HG03469 (cell line): Measurements from ENCODE around the gene ADAMTS14.
"Not testable (repeated sequence)": the region's sequence is repeated elsewhere in the genome, so short reads cannot be mapped to it uniquely, and the experiment has no call there.

Experiments used
- ATAC-seq: cut with Tn5 transposase; IDR thresholded peaks from one replicate; pipeline ENCODE4 v1.9.1; 2021; ENCODE audit warnings: mild to moderate bottlenecking, moderate library complexity, moderate number of reproducible peaks; ENCODE audit not compliant: unreplicated experiment

The ADAMTS14 gene

DNA sequence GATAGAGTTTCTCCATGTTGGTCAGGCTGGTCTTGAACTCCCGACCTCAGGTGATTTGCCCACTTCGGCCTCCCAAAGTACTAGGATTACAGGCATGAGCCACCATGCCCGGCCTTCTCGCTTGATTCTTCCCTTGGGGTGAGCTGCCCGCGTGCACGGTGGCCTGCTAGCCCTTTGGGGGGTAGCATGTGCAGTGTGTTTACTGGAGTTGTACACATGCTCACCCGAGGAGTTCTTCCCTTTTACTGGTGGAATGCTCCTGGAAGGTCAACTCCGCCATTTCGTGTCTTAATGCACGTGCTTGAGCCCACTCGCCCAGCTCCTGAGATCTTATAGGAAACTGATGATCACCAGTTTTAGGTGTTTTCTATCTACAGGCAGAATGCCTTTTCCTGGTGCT, 17.0 kb upstream of the ADAMTS14 start:
- no peak for ATAC-seq

DNA sequence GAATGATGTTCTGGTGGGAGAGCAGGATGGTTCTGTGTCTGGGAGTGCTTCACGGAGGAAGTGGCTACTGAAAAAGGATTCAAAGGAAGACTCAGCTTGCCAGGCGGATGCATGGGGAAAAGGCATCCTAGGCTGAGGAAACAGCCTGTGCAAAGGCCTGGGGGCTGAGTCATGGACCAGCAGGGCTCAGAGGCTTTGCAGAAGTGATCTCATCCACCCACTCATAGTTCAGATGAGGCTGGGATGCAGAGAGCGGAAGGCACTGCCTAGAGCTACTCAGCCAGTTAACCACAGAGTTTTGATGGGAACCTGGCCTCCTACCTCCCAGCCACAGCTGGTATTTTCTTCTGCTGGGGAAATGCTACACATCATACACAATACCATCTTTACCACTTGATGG, 15.8 kb upstream of the ADAMTS14 start:
- peak; percentile 87 for ATAC-seq

DNA sequence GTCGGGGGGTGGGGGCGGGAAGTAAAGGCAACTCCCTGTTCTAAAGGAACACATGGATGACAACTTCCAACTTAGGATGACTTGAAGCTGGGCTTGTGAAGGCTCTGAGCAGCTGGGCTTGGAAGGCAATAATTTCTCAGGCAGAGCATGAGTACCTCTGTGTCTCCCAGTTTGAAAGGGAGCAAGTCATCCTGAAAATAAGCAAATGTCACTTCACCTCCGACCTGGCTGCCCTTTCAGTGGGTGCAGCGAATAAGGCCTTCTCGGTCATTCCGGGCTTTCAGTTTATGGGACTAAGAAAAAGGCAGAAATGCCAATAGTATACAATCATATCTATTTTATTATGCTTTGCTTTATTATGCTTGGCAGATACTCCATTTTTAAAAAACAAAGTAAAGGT, 15.3 kb upstream of the ADAMTS14 start:
- ATAC-seq: no peak

- no peak for ATAC-seq
Measured at GRCh38 chr10:70658582-70659136, 13.6 kb upstream of the ADAMTS14 start.

GRCh38 chr10:70659306-70659705, 13.0 kb upstream of the ADAMTS14 start:
- ATAC-seq: no peak

GRCh38 chr10:70660722-70661121, 11.6 kb upstream of the ADAMTS14 start:
- ATAC-seq: no peak

GRCh38 chr10:70661623-70662361, 10.5 kb upstream of the ADAMTS14 start:
- ATAC-seq: no peak

DNA sequence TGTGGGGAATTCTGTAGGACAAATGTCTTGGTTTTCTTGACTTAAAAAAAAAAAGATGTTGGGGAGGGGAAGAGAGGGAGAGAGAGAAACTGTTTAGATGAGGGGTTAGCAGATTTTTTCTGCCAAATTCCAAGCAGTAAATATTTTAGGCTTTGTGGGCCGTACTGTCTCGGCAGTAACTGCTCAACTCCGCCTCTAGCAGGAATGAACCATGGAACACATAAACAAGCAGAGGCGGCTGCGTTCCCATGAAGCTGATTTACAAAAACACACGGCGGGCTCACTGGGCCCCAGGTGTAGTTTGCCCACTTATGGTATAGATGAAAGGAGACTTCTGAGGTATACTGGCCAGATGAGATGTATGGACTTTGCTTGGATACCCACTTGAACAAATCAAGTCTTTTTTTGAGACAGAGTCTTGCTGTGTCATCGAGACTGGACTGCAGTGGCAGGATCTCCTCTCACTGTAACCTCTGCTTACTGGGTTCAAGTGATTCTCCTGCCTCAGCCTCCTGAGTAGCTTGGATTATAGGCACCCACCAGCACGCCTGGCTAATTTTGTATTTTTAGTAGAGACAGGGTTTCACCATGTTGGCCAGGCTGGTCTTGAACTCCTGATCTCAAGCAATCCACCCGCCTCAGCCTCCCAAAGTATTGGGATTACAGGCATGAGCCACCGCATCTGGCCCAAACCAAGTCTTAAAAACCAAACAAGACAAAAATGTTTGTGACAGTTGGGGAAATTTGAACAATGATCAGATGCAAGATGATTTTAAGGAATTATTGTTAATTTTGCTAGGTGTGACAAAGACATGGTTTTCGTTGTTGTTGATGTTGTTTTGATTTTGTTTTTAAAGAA, 9.7 kb upstream of the ADAMTS14 start:
- no peak for ATAC-seq

DNA sequence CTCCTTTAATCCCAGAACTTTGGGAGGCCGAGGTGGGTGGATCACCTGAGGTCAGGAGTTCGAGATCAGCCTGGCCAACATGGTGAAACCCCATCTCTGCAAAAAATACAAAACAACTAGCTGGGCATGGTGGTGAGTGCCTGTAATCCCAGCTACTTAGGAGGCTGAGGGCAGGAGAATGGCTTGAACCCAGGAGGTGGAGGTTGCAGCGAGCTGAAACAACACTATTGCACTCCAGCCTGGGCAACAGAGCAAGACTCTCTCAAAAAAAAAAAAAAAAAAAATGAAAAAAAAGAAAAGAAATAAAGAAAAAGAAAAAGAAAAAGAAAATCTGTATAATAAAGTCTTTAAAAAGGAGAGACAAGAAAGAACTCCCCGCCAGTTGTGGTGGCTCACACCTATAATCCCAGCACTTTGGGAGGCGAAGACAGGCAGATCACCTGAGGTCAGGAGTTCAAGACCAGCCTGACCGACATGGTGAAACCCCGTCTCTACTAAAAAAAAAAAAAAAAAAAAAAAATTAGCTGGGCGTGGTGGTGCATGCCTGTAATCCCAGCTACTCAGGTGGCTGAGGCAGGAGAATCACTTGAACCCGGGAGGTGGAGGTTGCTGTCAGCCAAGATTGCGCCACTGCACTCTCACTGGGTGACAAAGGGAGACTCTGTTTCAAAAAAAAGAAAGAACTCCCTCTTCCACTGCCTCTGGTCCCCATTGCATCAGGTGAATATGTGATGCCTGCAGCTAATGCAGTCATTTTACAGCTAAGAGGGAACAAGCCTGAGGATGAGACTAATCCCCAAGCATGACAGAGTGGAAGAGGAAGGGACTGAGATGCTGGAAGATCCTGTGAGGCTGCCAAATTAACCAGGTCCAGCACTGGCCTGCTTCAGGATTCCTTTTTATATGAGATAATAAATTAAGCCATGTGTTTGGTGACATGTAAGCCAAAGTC, 8.6 kb upstream of the ADAMTS14 start:
- not testable (repeated sequence) for ATAC-seq

DNA sequence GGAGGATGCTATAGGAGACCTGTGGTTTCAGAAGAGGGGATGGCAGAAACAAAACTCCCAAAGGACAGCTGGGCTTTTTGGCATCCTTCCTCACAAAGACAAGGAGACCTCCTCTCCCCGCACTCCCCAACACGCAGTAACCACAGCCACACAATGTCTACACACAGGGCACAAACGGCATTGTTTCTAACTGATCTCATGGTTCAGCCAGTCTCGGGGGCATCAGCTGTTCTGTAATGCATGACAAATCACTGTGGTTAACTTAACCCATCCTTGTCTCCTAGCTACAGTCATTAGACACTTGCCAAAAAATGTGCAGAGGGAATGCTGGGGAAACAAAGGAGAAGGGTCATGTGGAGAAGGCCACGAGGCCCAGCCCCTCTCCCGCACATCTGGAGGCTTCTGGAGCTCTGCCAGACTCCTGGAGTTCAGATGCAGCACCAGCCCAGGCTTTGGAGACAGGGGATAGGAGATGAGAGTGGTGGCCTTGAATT, 7.6 kb upstream of the ADAMTS14 start:
- no peak for ATAC-seq

GRCh38 chr10:70666960-70667798, 5.1 kb upstream of the ADAMTS14 start:
- ATAC-seq: no peak

- not testable (repeated sequence) for ATAC-seq
Measured at GRCh38 chr10:70667818-70668217, 4.5 kb upstream of the ADAMTS14 start.

DNA sequence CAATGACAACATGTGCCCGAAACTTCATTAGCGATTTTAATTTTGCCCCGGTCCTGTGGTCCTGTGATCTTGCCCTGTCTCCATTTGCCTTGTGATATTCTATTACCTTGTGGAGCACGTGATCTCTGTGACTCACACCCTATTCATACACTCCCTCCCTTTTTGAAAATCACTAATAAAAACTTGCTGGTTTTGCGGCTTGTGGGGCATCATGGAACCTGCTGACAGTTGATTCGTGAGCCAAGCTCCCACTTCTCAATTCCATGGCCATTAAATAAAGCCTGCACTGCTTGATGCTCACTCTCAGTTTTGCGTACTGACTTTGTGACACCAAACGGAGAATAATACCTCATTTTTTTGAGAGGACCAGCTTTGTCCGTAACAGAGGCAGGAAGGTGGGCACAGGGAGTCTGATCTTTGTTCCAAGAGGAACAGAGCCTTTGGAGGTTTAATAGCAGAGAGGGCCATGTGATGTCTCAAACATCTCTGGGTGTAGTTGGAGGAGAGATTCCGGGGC, 3.8 kb upstream of the ADAMTS14 start:
- ATAC-seq: no peak

DNA sequence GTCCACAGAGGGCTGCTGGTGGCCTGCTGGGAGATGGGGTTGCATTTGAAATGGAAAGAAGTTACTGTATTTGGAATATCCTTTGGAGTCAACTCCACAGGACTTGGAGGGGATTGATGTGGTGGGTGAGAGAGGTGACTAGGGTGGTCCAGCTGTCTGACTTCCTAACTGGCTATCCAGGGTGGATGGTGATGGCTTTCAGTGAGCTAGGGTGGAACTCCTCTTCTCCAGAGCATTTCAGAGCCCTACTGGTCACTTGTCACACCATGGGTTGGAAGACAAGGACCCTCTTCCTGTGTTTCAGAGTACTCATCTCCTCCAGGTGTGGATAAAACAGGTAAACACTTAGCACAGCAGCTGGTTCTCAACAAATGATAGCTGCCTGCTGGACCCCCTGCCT, 3.3 kb upstream of the ADAMTS14 start:
- no peak for ATAC-seq

DNA sequence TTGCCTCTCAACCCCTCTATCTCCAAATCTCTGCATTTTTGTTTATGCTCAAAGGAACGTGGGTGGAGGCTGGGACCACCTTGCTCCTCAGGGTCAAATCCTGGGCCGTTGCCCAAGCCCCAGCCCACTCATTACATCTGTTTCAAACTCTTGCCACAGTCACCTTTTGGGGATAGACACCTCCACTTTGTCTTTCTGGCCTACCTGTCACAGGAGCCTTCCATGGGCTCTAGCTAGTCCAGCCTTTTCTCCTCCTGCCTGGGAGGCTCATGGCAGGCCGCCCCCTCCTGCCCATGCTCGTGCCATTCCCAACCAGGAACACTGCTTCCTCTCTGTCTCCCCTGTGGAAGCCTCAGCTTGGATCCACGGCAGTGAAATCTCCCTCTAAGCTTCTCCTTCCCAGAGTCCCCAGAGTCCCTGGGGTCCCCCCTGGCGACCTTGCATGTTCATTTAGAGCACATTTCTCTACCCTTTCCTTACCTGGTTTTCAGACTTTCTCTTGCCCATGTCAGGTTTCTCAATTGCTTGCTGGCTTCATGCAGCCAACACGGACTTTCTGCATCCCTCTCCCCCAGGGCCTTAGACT, 2.5 kb upstream of the ADAMTS14 start:
- ATAC-seq: no peak

DNA sequence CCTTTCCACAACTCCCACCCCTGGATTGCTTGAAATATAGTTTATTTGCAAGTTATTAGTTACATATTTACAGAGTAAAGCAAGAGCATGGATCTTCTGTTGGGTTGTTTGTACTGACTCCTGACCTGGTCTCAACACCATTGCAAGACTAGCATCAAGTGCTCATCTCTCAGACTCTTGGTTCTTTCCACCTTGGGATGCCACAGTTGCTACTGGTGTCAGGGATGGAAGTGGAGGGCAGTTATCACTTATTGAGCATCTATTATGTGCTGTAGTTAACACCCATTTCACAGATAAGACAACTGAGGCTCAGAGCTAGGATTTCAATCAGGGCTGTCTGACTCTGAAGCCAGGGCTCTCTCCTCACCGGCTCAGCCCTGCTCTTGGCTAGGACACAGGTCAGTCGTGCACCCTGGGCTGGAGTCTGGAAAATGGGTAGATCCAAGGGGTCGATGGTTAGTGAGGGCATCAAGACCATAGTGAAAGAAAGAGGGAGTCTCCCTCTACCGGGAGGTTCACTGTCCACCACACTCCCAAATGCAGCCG, 614 bp upstream of the ADAMTS14 start:
- ATAC-seq: no peak

- no peak for ATAC-seq
Measured at GRCh38 chr10:70673043-70673928, 980 bp downstream of the ADAMTS14 start.
